GM21367 (cell line): Measurements from ENCODE around the gene TP53I11.

Source experiments
- ATAC-seq: cut with Tn5 transposase; IDR thresholded peaks from one replicate; pipeline ENCODE4 v1.9.1; 2021; ENCODE audit not compliant: unreplicated experiment

The TP53I11 gene

DNA sequence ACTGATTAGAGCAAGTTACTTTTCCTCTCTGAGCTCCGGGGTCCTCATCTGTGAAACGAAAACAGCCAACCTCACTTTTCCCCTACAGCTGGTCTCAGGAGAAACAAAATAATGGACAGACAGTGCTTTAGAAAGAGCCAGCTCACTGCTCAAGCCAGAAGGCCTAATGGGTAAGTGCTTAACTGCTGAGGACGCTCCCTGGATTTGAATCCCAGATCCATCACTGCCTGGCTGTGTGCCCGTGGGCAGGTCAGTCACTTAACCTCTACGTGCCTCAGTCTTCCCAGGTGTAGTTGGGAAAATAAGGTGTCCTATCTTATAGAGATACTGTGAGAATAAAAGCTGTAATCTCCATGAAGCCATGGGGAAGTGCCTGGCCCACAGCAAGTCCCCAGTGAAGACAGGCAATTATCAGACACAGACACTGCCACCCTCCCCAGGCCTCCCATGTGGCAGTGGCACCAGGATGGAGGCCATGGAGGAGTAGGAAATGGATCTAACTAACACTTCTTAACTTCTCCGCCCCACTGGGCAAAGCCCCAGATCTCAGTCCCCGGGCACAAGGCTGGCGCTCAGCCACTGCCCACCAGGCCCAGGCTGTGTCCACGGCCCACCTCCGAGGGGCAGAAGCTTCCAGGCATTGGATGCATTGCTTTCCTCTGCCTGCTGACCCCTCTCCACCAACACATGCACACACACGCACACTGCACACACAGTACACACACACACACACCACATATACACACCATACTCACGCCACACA lies 9.2 kb downstream of the TP53I11 start:
- no peak for ATAC-seq

DNA sequence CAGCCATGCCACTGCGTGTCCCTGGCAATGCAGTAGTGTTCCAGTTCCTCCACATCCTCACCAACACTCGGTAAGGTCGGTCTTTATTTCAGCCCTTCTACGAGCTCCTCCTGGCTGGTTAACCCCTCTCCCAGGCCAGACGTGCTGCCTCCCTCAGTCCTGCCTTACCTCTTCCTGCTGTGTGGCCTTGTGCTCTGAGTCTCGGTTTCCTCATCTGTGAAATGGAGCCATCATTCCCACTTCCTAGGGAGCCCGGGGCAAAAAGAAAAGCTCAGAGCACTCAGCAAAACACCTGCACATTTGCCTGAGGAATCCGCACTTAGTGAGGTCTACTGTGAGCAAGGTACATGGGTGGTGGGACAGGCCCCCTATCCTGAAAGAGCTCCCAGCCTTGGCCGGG lies 9.8 kb downstream of the TP53I11 start:
- ATAC-seq: no peak

GRCh38 chr11:44940404-44940803 lies 10.3 kb downstream of the TP53I11 start:
- no peak for ATAC-seq

- ATAC-seq: no peak
Observed at GRCh38 chr11:44939673-44940395, 10.8 kb downstream of the TP53I11 start.

- no peak for ATAC-seq
Observed at GRCh38 chr11:44938066-44938691, 12.5 kb downstream of the TP53I11 start.

DNA sequence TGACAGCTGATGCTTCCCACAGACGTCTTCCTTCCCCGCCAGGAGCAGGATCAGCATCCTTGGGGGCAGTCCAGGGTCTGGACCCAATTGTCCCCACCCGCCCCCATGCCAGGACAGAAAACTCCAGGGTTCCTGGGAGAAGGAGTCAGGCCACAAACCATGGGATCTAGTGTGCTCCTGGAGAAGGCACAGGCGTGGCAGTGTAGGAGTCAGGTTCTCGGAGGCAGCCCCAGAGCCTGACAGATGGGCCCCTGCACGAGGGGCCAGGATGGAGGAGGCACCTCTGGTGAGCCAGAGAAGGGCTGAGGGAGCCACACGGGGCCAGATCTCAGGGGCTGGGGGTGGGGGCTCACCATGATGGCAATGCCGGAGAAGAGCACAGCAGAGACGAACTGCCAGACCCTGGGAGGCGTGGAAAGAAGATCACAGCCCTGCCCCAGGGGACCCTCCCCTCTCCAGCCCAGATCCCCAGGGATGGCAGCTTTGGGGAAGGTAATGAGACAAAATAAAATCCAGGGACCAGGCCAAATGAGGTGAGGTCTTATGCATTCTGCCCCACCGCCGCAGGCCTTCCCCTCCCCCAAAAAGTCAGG lies 13.6 kb downstream of the TP53I11 start:
- no peak for ATAC-seq

DNA sequence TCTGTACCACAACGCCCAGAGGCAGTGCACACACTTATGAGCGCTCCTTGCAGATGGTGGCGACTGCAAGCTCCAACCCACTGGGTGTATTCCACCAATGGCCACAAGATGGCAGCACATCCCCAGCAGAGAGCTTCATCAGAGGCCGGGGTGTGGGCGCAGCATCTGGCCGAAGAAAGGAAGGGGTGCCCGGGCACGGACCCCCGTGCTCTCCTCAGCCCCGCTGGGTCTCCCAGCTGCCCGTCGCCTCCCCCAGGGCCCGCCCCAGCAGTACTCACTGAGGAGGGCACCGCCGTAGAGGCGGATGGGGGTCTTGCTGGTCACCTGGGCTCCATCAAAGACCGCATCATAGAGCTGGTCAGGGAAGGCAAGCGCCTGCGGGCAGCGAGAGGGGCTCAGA lies 14.2 kb downstream of the TP53I11 start:
- no peak for ATAC-seq

DNA sequence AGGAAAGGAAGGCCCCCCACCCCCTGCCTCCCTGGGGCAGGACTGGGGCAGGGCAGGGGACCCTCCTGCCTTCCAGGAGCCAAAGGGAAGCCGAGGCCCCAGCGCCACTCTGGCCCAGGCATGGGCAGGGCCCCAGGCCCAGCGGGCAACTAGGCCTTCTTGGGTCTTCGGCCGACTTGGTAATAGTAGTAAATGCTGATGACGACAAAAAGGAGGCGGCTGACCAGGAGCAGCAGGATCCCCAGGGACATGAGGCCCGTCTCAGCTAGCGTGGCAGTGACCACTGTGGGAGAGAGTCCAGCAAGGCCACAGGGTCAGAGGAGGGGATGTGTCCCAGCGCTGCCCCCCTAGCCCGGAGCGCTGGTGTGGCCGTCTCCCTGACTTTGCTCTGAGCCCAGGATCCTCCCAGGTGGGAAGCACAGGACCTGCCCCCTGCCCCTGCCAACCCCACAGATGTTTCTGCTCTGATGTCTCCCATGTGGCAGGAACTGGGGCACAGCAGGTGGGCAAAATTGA lies 15.9 kb downstream of the TP53I11 start:
- no peak for ATAC-seq

- no peak for ATAC-seq
Observed at GRCh38 chr11:44934110-44934509, 16.6 kb downstream of the TP53I11 start.

DNA sequence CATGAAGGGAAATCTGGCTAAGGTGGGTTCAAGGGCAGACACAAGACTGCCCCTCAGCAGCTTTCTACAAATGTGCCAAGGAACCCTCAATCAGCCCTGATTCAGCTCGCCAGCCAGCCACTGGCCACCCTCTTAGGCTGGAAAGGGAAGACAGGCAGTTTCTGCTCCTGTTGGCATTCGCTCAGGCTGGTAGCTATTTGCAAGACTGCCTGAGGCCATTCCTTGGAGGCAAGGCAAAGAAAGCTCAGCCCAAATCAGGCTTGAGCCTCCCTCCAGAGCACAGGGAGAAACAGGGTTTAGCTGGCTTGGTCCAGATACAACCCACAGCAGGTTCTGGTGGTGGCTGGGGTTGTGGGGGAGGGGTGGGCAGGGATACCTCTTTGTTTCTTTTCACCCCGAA lies 19.2 kb downstream of the TP53I11 start:
- no peak for ATAC-seq

GRCh38 chr11:44930588-44931302 lies 19.9 kb downstream of the TP53I11 start:
- no peak for ATAC-seq

DNA sequence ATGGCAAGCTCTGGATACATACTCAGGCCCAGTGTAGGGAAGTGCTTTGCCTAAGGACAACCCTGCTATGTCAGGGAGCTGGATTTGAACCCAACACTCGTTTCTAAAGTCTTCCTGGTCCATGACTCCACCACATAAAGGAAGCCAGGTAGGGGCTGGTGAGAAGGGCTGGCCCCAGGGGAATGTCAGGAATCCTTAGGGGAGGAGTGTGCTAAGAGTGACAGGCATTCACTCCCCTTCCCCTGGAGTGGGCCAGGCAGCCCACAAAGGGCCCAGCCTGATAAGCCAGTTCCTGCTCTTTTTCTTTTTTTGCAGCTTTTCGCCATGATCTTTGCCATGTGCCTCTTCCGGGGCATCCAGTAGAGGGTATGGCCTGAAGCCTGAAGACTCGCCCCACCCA lies 21.9 kb downstream of the TP53I11 start:
- ATAC-seq: no peak

- no peak for ATAC-seq
Observed at GRCh38 chr11:44928144-44928543, 22.5 kb downstream of the TP53I11 start.

DNA sequence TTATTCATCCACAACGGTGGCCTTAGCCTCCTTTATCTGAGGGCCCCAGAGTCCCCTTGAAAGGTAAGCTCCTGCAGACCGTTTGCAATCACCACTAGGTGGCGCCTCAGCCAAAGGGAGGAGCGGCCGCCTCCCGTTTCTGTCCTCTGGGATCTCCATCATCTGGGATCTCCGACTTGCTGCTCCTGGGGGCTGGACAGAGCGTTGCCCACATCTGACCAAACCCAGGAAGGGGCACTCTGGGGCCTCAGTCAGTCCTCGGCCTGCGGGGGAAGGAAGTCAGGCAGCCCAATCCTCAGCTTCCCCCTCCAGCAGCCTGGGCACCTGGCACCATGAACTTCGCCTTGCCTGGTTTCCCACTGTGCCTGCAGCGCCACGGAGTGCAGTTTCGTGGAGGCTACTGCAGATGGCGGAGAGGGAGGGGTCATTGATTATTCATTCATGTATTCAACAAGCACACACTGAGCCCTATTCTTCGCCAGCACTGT lies 23.5 kb downstream of the TP53I11 start:
- peak; percentile 57 for ATAC-seq

DNA sequence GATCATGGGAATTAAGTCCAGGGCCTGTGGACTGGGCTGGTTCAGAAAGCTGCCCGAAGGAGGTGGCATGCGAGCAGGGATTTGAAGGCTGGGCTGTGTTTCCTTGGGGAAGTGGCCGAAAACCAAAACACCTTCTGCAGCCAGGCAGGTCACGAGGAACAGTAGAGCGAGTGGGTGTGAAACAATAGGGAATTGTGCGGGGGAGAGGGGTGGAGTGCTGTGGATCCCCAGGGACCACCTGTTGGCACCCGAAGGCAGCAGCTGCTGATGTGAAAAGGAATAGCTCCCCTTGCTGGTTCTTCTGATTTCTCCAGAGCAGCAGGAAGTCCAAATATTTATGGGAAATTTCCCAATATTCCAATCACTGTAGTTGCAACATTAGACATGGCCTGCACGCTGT lies 24.6 kb downstream of the TP53I11 start:
- no peak for ATAC-seq

GRCh38 chr11:44923806-44924205 lies 26.9 kb downstream of the TP53I11 start:
- no peak for ATAC-seq

DNA sequence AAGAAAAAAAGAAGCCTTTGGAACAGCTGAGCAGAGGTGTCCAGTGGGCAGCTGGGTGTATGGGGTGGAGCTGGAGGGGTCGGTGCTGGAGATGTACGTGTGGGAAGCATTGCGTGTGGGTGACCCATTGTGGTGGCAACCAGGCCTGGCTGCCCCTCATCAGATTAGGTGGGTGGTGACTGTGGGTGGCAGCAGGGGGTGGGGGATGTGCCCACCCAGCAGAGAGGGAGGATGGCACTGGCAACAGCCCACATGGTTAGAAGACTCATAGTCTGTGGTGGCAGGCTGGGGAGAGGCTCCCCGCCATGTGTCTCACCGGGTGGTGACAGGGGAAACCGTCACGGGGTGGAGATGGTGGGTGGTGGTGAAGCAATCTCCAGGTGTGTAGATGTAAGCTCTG lies 27.6 kb downstream of the TP53I11 start:
- no peak for ATAC-seq

DNA sequence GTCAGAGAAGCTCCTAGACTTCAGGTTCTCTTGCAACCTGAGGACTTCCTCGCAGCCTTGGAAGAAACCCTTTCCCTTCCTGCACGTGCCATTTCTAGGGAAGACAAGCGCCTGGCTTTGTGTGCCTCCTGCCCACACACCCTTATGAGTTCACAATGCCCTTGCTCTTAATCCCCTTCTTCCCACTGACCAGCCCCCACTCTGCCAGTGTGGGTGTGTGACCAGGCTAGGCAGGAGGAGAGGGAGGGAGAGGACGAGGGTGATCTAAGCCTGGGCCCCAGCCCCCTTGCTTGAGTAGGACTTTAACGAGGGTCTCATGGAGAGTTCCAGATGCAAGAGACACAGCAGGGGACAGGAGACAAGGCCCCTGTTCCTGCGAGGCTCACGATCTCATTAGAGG lies 30.2 kb downstream of the TP53I11 start:
- ATAC-seq: no peak

DNA sequence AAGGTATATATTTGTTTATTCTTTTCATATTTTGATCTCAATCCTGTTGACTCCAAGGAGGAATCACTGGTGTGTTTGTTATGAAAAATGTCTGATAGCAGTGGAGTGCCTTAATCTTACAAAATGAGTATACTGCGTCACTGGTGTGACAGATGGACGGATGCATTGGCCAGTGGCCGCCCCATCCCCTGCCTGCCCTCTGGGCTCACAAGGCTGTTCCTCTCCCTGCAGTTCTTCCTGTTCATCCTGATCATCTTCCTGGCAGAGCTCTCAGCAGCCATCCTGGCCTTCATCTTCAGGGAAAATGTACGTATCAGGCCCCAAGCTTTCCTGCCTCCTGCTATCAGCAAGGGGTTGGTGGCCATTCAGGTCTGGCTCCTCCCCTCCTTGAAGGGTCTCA lies 32.9 kb downstream of the TP53I11 start:
- no peak for ATAC-seq

DNA sequence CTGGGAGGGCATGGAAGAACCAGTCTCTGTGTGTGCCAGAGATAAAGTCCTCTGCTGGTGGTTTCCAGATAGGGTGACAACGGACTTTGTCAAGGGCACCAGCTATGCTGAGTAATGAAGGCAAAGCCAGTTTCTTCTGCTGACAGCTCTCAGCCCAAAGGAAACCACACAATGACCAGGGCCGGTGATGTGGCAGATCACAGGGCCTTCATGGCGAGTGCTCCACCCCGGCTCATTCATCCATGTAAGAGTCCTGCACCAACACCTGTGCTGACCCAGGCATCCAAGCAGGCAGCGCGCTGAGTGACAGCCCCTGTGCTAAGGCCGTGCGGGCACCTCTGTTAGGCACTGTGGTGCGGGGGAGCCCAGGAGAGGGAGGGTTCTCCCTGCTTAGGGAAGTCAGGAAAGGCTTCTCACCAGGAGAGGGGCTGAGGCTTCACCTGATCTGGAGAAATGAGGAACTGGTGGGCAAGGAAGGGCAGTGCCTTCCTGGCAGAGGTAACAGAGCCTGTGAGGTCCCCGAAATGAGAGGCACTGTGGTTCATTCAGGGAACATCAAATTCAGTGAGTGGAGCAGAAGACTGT lies 33.8 kb downstream of the TP53I11 start:
- no peak for ATAC-seq
